ENCODE data around the gene EED. TPM values are rescaled to one million over a fixed set of nuclear protein-coding genes. Genes with fewer than 3 reads are reported as not detected.

The EED gene
- total and polyA plus RNA-seq, 9 of the 15 experiments (the other 6 are each of a cell fraction or from before 2014, with no cell fraction given), result 33.0 to 110 (median 55.1) TPM

DNA sequence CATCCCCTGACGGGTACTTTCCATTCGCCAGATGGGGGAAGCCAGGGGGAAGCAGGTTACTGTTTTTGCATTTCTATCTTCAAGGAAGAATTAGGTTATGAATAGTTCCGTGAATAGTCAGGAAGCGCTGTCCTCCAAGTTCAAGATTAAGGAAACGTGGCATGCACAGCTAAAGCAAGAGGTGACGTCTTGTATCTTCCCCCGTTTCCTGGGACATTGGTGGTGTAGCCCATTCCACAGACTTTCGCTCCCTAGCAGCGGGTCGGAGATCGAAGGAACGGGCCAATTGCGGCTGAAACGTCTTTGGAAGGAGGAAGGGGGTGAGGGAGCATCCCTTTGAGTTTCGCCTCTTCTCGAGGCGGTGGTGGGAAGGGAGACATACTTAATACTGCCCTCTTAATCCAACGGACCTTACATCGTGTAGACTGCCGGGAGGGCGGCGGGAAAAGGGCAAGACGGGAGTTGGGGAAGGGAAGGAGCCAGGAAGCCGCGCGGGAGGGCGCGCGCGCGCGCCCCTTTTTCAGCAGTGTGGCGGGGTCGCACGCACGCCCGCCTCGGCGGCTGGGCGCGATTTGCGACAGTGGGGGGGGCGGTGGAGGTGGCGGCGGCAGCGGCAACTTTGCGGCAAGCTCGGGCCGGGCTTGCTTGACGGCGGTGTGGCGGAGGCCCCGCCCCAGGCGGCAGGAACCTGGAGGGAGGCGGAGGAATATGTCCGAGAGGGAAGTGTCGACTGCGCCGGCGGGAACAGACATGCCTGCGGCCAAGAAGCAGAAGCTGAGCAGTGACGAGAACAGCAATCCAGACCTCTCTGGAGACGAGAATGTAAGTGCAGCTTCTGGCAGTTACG is at the start of gene EED (continued):
- TF ChIP-seq, protein P1, sequence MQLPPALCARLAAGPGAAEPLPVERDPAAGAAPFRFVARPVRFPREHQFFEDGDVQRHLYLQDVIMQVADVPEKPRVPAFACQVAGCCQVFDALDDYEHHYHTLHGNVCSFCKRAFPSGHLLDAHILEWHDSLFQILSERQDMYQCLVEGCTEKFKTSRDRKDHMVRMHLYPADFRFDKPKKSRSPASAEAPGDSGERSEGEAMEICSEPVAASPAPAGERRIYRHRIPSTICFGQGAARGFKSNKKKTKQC (CRISPR knock-in tag; IDR thresholded peaks at IDR 0.05), result peak; percentile 89
- no peak for TF ChIP-seq NR2C2 (CRISPR knock-in tag; IDR thresholded peaks at IDR 0.05)
- peak; percentile 76 for TF ChIP-seq NR2C2 (tag; IDR thresholded peaks at IDR 0.05)
- peak; percentile 65 for TF ChIP-seq GABPA (tag; conservative IDR thresholded peaks at IDR 0.05; ENCODE audit: low read depth)
- peak in 1 of 2 experiments; percentile 5; a peak in 2 of 4 replicates for TF ChIP-seq ARNT (IDR thresholded peaks at IDR 0.05)
- no peak for TF ChIP-seq BRF1 (IDR thresholded peaks at IDR 0.05; ENCODE audit: borderline replicate concordance, extremely low read depth, insufficient read length)
- TF ChIP-seq MAZ (CRISPR knock-in tag; conservative IDR thresholded peaks at IDR 0.05 in 1 of 2, IDR thresholded peaks at IDR 0.05 in 1 of 2), result peak; percentile 39 to 85; a peak in 3 of 4 replicates
- TF ChIP-seq PHF21A (IDR thresholded peaks at IDR 0.05; ENCODE audit: borderline replicate concordance, low read depth), result peak; percentile 72
- peak; percentile 65; the same call in 1 of the 2 replicates for TF ChIP-seq DIDO1 (tag; IDR thresholded peaks at IDR 0.05; ENCODE audit: low read depth)
- TF ChIP-seq HDAC2 (IDR thresholded peaks at IDR 0.05), result peak; percentile 54; the same call in 1 of the 2 replicates
- no peak for TF ChIP-seq XRCC4 (IDR thresholded peaks at IDR 0.05; ENCODE audit: extremely low read depth, insufficient read depth, insufficient read length)
- peak; percentile 67 for TF ChIP-seq POLR2AphosphoS5 (IDR thresholded peaks at IDR 0.05; ENCODE audit: control insufficient read depth, insufficient read depth, low read depth, low read length)
- TF ChIP-seq ZKSCAN1 (IDR thresholded peaks at IDR 0.05; ENCODE audit: low read depth, low read length), result no peak
- no peak for TF ChIP-seq FOXJ2 (tag; IDR thresholded peaks at IDR 0.05)
- TF ChIP-seq, protein P2, sequence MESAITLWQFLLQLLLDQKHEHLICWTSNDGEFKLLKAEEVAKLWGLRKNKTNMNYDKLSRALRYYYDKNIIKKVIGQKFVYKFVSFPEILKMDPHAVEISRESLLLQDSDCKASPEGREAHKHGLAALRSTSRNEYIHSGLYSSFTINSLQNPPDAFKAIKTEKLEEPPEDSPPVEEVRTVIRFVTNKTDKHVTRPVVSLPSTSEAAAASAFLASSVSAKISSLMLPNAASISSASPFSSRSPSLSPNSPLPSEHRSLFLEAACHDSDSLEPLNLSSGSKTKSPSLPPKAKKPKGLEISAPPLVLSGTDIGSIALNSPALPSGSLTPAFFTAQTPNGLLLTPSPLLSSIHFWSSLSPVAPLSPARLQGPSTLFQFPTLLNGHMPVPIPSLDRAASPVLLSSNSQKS (CRISPR knock-in tag; IDR thresholded peaks at IDR 0.05), result no peak
- 0 out of 2 replicates have a peak, but pooled peaks have one; percentile 26 for TF ChIP-seq ZSCAN29 (IDR thresholded peaks at IDR 0.05)
- TF ChIP-seq ESRRA (IDR thresholded peaks at IDR 0.05; ENCODE audit: borderline replicate concordance, low read depth), result peak; percentile 51; the same call in 1 of the 2 replicates
- peak; percentile 96 for TF ChIP-seq POLR2A (conservative IDR thresholded peaks at IDR 0.05)
- peak; percentile 82 for TF ChIP-seq PML (IDR thresholded peaks at IDR 0.05; ENCODE audit: low read length)
- TF ChIP-seq NFE2 (IDR thresholded peaks at IDR 0.05; ENCODE audit: low read depth), result no peak
- no peak for TF ChIP-seq ZNF77 (CRISPR knock-in tag; IDR thresholded peaks at IDR 0.05)
- peak; percentile 64; the same call in 1 of the 2 replicates for TF ChIP-seq FOXM1 (IDR thresholded peaks at IDR 0.05; ENCODE audit: low read depth)
- no peak for TF ChIP-seq FOXM1 (CRISPR knock-in tag; IDR thresholded peaks at IDR 0.05; ENCODE audit: low read depth)
- peak; percentile 84 for TF ChIP-seq MAFF (IDR thresholded peaks at IDR 0.05; ENCODE audit: low read length)
- TF ChIP-seq SMARCC2 (IDR thresholded peaks at IDR 0.05; ENCODE audit: low read depth), result no peak
- TF ChIP-seq ZBED1 (IDR thresholded peaks at IDR 0.05), result peak; percentile 49; the same call in 1 of the 2 replicates
- peak; percentile 93 for TF ChIP-seq PHF8 (IDR thresholded peaks at IDR 0.05; ENCODE audit: borderline replicate concordance, low read length)
- TF ChIP-seq SRSF9 (IDR thresholded peaks at IDR 0.05; ENCODE audit: borderline replicate concordance, low read depth, low read length), result no peak
- peak; percentile 23; the same call in 1 of the 2 replicates for TF ChIP-seq ZFPM2 (CRISPR knock-in tag; IDR thresholded peaks at IDR 0.05)
- peak; percentile 98 for TF ChIP-seq RBFOX2 (IDR thresholded peaks at IDR 0.05; ENCODE audit: low read depth, low read length)
- TF ChIP-seq ZNF232 (CRISPR knock-in tag; IDR thresholded peaks at IDR 0.05), result no peak
